ENCODE measurements around the gene NDUFS1.
"Not testable (repeated sequence)": the region's sequence is repeated elsewhere in the genome, so short reads cannot be mapped to it uniquely, and the experiment has no call there.

NDUFS1 gene

DNA sequence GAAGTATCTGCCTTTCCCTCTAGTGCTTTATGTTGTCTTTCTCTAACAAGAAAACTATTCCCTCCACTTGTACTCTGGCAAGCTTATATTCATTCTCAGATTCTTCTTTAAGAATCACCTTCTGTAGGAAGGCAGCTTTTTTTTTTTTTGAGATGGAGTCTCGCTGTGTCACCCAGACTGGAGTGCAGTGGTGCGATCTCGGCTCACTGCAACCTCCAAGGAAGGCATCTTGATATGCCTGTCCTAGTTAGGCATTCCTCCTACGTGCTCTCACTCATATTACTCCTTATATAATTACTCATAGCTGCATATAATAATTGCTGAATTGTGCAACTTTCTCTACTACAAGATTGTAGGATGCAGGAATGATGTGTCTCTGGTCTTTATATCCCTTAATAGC, 15.8 kb downstream of the NDUFS1 start:
- Histone ChIP-seq H3K27ac (no peak overlapping the region), H3K9me3 (ENCODE audit: severe bottlenecking) (no peaks in the 10 kb centered on the region), H3K36me3 (peaks cover 91% of the 10 kb centered on the region), H3K27me3 (ENCODE audit: insufficient read depth, low read depth, severe bottlenecking) (no peaks in the 10 kb centered on the region), H3K4me3 (ENCODE audit: low read depth, low read length) (no peak overlapping the region)
- DNase-seq, result no peak
- no peak for TF ChIP-seq CTCF (IDR thresholded peaks at IDR 0.05; ENCODE audit: low read depth, low read length)

GRCh38 chr2:206127656-206128055, 31.6 kb downstream of the NDUFS1 start:
- peaks cover 82% of the 10 kb centered on the region for H3K36me3 ChIP-seq
- DNase-seq, result peak; percentile 11
- peak; percentile 23; the same call in 1 of the 2 replicates for TF ChIP-seq CTCF (IDR thresholded peaks at IDR 0.05; ENCODE audit: low read depth, low read length)

GRCh38 chr2:206125901-206126300, 33.3 kb downstream of the NDUFS1 start:
- no peak for DNase-seq
- Histone ChIP-seq H3K9me3 (ENCODE audit: severe bottlenecking) (no peaks in the 10 kb centered on the region), H3K27ac (no peak overlapping the region), H3K36me3 (peaks cover 83% of the 10 kb centered on the region), H3K4me3 (ENCODE audit: low read depth, low read length) (no peak overlapping the region), H3K27me3 (ENCODE audit: insufficient read depth, low read depth, severe bottlenecking) (no peaks in the 10 kb centered on the region)
- TF ChIP-seq CTCF (IDR thresholded peaks at IDR 0.05; ENCODE audit: low read depth, low read length), result no peak

More at GRCh38 chr2:206127656-206128055, 31.6 kb downstream of the NDUFS1 start:
- H3K27ac ChIP-seq, result no peak overlapping the region
- H3K9me3 ChIP-seq (ENCODE audit: severe bottlenecking), result no peaks in the 10 kb centered on the region
- no peak overlapping the region for H3K4me3 ChIP-seq (ENCODE audit: low read depth, low read length)
- no peaks in the 10 kb centered on the region for H3K27me3 ChIP-seq (ENCODE audit: insufficient read depth, low read depth, severe bottlenecking)

DNA sequence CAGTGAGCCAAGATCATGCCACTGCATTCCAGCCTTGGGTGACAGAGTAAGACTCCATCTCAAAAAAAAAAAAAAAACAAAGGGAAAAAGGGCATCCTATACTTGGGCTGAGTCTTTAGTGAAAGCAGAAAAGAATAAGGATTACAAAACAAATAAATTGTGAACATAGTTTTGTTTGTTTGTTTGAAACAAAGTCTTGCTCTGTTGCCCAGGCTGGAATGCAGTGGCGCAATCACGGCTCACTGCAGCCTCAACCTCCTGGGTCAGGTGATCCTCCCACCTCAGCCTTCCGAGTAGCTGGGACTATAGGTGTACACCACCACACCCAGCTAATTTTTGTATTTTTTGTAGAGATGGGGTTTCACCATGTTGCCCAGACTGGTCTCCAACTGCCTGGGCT, 36.7 kb downstream of the NDUFS1 start:
- H3K36me3 ChIP-seq, result peaks cover 66% of the 10 kb centered on the region

DNA sequence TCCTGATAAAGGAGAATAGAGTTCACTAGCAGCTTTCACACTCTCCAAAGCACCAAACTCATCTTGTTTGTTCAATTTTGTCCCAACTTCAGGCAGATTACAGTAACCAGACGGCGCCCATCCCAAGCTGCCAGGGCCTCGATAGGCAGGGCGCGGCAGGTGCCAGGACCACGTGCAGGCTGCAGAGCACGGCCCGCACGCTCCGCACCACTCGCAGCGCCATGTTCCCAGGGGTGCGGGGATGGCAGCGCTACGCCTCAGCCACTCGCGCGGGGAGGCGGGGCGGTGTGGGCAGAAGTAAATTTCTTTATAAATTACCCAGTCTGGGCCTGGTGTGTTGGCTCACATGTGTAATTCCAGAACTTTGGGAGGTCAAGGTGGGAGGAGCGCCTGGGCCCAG, 43.0 kb downstream of the NDUFS1 start:
- no peak overlapping the region for H3K27ac ChIP-seq
- no peak for DNase-seq
- H3K4me3 ChIP-seq (ENCODE audit: low read depth, low read length), result no peak overlapping the region
- H3K27me3 ChIP-seq (ENCODE audit: insufficient read depth, low read depth, severe bottlenecking), result no peaks in the 10 kb centered on the region
- H3K36me3 ChIP-seq, result peaks cover 24% of the 10 kb centered on the region
- no peaks in the 10 kb centered on the region for H3K9me3 ChIP-seq (ENCODE audit: severe bottlenecking)
- no peak for TF ChIP-seq CTCF (IDR thresholded peaks at IDR 0.05; ENCODE audit: low read depth, low read length)

More for the DNA sequence above, 36.7 kb downstream of the NDUFS1 start:
- not testable (repeated sequence) for H3K4me3 ChIP-seq (ENCODE audit: low read depth, low read length); H3K9me3 ChIP-seq (ENCODE audit: severe bottlenecking); H3K27me3 ChIP-seq (ENCODE audit: insufficient read depth, low read depth, severe bottlenecking); H3K27ac ChIP-seq; DNase-seq

- H3K9me3 ChIP-seq (ENCODE audit: severe bottlenecking), result no peaks in the 10 kb centered on the region
- peaks cover 12% of the 10 kb centered on the region for H3K36me3 ChIP-seq
- no peak for TF ChIP-seq CTCF (IDR thresholded peaks at IDR 0.05; ENCODE audit: low read depth, low read length)
- H3K27me3 ChIP-seq (ENCODE audit: insufficient read depth, low read depth, severe bottlenecking), result no peaks in the 10 kb centered on the region
- H3K27ac ChIP-seq, result no peak overlapping the region
- no peak for DNase-seq
- no peak overlapping the region for H3K4me3 ChIP-seq (ENCODE audit: low read depth, low read length)
These were observed 44.1 kb downstream of the NDUFS1 start for GRCh38 chr2:206115026-206115578.

Measured in WERI-Rb-1 (cell line).